UCSD-AML1 (cell line): Measurements from ENCODE around the gene ZKSCAN3.
"Not testable (repeated sequence)": the region's sequence is repeated elsewhere in the genome, so short reads cannot be mapped to it uniquely, and the experiment has no call there.

Experiments used
- DNase-seq: peaks from one replicate; lab custom pipeline; 2025; ENCODE audit not compliant: unreplicated experiment; lab: John Stamatoyannopoulos, UW

ZKSCAN3 gene

DNA sequence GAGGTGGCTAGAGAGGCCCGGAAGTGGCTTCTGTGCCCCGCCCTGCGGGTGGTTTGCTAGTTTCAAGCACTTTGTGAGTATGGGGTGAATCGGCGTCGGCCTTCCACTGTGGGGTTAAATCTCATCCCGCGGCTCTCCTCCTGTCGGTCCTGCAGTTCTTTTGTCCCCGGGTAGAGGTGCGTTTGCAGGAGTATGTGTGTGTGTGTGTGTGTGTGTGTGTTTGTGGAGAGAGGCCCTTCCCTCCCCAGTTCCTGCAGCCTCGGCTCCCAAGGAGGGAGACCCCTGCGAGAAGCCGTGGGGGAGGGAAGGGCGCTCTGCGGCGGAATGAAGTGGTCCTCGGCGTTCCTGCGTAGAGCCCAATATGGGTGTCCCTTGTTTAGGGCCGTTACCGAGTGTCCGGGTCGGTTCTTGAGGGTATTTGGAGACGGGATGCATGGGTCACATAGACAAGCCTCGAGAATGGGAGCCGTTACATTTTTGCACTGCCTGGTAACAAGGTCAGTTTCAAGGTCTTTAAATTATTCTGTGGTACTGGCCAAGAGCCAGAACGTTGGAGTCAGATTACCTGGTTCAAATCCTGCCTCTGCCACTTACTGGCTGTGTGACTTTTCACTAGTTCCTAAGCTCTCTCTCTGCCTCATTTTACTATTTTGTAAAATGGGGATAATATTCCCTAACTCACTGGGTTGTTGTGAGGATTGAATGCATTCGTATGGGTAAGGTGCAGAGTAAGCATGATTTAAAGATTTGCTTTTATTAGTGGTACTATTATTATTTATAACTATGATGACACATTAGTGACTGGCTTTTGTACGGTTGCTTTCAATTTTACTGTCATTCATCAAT lies at the start of gene ZKSCAN3:
TSS of gene ZKSCAN3 (plus strand) at position 56 of the 846 bp plus-strand sequence. CDS start 9,640 bp downstream, outside the sequence.
- peak; percentile 84 for DNase-seq

DNA sequence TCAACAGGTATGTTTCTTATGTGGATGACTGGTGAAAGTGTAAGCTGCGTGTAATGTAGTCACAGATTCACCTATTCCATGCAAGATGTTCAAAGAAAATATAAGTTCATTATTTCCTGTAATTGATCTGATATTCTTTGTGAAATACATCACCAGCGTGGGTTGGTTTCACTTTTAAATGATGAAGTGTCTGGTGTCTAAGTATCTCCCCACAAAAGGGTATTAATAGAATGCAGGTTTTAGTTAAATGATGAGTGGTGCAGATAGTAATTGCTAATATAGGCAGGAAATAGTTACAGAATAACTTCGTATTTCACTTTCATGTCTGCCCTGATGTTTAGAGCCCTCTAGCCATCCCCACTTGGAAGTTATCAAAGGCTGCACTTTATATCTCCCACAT lies 46.2 kb upstream of the ZKSCAN3 start:
- no peak for DNase-seq

DNA sequence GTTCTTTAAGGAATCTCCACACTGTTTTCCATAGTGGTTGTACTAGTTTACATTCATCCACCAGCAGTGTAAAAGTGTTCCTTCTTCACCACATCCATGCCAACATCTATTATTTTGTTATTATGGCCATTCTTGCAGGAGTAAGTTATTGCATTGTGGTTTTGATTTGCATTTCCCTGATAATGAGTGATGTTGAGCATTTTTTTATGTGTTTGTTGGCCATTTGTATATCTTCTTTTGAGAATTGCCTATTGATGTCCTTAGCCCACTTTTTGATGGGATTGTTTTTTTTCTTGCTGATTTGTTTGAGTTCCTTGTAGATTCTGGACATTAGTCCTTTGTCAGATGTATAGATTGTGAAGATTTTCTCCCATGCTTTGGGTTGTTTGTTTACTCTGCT lies 43.4 kb upstream of the ZKSCAN3 start:
- DNase-seq: not testable (repeated sequence)

DNA sequence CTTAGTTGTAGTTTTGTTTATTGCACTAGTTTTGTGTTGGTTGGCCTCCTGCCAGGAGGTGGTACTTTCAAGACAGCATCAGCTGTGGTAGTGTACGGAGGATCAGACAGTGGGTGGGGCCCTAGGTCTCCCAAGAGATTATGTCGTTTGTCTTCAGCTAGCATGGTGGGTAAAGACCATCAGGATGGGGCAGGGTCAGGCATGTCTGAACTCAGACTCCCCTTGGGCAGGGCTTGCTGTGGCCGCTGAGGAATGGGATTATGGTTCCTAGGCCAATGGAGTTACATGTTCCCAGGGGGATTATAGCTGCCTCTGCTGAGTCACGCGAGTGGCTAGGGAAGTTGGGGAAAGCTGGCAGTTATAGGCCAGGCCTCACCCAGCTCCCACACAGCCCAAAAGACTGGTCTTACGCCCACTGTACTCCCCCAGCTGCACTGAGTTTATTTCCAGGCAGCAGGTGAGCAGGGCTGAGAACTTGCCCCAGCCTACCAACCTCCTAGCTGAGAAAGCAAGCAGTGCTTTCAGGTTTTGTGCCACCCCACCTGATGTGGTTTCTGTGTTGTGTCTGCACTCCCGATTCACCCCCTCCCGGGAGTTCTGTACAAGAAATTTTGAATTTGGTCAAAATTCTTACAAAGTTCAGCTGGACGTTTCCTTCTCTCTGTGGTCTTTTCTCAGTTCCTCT lies 38.5 kb upstream of the ZKSCAN3 start:
- no peak for DNase-seq

DNA sequence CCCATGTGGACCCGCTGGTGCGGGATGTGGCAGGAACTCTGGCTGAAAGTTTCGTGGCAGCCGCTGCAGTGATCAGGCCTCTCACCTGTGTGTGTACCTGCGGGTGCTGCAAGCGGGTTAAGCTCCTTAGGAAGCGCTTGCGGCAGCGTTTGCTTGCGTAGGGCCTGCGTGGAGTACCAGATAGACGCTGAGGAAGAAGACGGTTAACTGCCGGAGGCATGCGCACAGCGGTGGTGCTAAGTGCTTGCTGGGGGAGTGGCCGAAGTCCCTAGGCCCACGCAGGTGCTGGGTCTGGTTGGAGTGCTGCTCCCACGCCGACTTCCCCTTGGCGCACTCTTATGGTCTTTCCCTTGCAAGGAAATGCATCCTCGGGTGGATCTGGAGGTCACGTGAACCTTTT lies 36.8 kb upstream of the ZKSCAN3 start:
- DNase-seq: no peak

DNA sequence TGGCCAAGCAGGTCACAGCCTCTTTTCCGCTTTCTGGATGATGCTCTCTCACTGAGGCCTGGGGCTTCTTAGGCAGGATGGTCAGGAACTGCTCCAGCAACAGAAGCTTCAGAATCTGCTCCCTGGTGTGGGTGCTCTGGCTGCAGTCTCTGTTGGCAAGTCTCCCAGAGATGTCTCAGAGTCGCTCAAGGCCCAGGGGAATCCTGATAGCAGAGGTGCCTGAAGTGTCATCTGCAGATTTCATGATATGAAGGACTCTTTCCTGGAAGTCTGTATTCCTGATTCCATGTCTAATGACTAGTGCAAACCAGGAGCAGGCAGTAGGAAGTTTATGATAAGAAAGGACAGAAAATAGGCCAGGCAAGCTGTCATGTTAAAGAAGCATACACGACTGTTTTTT lies 34.1 kb upstream of the ZKSCAN3 start:
- no peak for DNase-seq

DNA sequence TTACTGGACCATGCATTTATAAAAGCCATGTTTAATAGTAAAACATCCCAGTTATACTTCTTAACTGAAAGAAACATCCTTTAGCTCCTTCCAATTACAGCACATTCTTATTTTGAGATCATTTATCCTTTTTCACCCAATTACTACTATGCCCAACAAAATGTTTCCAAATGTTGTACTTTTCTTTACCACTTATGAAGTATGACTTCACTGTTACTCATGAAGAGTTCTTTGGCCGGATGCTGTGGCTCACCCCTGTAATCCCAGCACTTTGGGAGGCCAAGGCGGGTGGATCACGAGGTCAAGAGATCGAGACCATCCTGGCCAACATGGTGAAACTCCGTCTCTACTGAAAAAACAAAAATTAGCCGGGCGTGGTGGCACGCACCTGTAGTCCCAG lies 31.9 kb upstream of the ZKSCAN3 start:
- DNase-seq: not testable (repeated sequence)

DNA sequence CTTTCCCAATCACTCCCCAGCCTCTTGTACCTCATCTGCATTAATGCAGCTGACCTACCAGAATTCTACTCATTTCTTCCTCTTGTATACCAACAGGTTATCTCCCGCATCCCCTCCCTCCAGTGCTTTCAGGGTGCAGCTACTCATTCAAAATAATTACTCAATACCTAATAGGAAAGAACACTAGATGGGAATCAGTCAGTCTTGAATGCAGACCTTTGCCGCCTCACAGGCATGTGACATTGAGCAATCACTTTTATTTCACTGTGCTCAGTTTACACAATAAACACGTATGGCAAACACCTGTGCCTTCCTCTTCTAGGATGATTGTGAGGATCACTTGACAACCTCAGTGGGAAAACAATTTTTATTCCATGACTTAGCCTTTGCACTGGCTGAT lies 27.1 kb upstream of the ZKSCAN3 start:
- no peak for DNase-seq

DNA sequence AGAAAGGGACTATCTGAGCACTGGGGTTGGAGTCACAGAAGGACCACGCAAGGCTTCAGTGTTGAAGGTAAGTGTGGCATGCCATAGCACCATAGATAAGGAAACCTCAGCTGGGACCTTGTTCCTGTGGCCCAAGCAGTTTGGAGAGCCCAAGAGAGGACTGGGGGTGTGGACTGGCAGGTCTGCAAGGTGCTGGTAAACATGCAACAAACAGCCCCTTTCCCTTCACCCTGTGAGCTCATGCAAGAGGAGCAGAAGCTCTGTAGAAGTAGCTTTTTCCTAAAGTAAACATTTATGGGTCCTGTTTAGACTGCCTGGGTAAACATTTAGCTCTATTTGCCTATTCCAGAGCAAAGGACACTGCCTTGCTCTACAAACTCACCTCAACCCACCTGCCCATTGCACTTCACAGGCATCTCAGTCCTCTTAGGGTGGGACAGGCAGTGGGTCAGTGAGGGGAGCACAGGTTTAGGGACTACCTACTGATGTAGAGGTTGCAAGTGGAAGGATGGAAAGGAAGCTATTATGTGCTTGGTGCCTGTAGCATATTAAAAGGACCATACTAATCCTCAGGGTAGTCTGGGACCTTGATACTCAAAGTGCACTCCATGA lies 25.8 kb upstream of the ZKSCAN3 start:
- no peak for DNase-seq

DNA sequence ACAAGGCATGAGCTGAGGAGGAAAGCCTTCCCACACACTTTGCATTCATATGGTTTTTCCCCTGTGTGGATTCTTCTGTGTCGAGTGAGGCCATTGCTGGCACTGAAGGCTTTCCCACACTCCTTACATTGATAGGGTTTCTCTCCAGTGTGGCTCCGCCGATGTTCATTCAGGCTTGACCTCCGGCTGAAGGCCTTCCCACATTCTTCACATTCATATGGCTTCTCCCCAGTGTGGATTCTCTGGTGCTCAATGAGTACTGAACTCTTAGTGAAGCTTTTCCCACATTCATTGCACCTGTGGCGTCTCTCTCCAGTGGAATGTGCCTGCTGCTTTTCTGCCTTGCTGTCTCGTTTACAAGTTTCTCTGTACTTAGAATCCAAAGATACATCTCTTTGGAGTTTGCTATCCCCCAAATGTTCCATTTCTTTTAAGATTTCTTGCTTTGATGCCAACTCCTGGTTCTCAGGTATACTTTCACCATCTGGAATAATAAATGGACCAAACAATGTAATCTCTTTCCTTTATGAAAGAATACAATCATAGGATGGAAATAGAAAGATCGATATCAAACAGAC lies 23.3 kb upstream of the ZKSCAN3 start:
- no peak for DNase-seq

DNA sequence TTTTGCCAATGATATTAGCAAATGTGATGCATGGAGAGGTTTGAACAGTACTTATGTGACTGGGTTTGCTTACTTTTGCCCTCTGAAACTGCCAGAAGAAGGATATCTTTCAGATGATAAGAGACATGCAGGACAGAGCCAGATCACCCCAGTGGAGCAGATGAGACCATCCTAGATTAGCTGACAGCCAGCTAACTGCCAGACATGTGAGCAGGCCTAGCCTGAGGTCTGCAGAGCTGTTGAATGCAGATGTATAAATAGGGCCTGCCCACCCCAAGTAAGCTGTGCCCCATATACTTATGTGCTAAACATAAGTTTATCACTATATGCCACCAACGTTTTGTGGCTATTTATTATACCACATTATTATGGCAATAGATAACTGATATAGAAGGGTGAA lies 19.7 kb upstream of the ZKSCAN3 start:
- DNase-seq: no peak

DNA sequence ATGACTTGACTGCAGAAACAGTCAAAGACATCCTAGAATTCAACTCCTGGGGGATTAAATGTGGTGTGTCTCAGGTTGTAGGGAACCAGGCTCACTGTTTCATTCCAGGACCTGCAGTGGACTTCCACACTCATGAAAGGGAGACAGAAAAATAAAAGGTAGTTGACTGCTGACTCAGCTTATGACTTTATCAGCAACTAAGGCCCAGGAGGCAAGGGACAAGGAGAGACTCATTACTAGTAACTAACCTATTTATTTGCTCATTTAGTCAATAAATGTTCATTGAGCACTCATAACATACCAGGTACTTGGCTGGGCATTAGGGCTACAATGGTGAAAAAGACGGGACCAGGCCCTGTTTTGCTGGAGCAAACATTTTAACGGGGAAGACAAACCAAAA lies 16.7 kb upstream of the ZKSCAN3 start:
- no peak for DNase-seq

DNA sequence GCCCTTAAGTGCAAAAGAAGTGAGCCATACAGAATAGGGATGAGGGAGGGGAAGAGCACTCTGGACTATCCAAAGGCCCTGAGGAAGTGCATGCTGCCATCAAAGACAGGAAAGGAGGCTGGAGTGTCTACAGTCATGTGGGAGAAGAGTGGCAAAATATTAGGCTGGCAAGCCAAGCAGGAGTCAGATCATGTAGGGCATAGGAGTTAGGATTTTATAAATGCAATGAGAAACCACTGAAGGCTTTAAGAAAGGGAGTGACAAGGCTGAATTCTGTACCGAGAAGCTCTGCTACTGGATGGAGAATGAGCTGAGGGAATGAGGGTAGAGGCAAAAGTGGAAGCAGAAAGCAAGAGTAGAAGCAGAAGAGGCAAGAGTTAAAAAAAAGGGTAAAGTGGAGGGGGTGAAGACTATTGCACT lies 16.1 kb upstream of the ZKSCAN3 start:
- no peak for DNase-seq

DNA sequence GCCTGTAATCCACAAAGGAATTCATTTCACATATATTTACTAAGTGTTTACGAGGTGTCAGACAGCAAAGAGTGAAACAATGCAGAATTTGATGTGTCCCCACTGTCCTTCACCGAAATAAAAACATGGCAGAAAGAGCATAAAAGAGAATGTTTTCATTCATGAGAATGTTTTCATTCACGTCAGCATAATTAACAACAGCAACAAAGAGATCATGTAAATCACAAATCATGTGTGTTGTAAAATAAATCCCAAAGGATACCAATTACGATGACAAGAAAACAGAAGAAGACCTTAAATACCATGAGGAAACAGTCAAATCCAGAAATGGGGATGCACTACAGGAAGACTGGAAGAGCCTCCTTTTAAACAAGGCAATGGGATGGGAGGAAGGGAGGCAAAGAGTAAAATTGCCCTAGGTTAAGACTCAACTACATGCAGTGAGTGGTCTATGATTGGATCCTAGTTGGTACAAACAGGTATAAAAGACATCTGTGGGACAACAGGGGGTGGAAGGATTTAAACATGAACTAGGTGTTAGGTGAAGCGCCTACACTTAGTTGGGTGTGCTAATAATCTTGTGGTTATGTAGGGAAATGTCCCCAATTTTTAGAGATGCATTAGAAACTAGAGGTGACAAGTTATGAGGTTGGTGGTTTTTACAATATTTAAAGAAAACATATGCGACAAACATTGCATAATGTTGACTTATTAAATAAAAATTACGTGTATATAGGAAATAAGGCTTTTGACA lies 15.3 kb upstream of the ZKSCAN3 start:
- DNase-seq: no peak

DNA sequence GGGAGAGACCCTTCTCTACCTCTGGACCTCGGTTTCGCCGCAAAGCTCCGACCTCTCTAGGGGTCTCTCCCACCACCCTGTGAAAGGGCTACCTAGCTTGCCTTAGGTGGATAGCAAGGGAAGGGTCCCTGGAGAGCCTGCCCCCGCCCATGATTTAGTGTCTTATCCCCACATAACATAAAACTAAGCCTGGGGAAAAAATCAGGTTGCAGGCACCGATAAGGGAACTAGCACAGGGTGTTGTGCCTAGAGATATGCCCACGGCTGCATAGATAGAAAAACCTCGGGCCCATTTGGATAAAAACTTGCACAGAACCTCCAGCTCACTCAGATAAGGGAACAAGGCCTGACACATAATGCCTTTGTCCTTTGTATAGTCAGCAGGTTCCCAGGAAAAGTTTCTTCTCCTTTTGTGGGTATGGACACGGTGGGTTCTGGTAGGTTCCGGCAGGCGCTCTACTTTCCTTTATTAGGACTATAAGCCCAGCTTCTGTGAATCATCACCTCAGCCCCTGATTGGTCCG lies 14.6 kb upstream of the ZKSCAN3 start:
- no peak for DNase-seq

DNA sequence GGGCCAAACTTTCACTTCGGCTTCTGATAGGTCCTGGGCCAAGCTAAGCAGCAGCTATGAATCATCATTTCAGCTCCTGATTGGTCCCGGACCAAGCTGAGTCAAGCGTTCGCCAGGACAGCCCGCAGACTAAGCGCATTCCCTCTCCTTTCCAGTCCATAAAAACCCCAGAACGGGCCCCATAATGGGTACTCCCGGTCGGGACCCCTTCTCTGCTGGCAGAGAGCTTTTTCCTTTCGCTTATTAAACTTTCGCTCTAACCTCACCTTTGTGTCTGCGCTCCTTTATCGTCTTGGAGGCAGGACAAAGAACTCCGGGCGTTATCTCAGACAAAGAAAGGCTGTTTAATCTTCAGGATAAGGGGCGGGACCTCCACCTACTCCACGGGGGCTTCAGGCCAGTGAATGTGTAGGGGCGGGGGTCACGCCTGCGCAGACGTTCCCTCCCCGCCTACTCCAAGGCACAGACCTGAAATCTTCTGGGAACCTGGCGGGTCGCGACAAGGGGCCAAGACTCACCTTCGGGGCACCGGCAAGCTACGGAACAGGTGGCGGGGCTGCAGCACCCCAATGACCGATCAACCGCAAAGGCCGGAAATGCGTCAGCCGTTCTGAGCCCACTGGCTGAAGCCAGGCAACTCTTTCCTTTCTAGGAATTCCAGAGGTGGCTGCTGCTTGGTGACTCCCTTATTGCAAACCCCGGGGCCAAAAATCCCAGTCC lies 14.0 kb upstream of the ZKSCAN3 start, which contains the start of gene ZSCAN31:
TSS of gene ZSCAN31 (minus strand) at position 585 of the 720 bp plus-strand sequence. CDS start 6,465 bp downstream, outside the sequence.
- peak; percentile 90 for DNase-seq

DNA sequence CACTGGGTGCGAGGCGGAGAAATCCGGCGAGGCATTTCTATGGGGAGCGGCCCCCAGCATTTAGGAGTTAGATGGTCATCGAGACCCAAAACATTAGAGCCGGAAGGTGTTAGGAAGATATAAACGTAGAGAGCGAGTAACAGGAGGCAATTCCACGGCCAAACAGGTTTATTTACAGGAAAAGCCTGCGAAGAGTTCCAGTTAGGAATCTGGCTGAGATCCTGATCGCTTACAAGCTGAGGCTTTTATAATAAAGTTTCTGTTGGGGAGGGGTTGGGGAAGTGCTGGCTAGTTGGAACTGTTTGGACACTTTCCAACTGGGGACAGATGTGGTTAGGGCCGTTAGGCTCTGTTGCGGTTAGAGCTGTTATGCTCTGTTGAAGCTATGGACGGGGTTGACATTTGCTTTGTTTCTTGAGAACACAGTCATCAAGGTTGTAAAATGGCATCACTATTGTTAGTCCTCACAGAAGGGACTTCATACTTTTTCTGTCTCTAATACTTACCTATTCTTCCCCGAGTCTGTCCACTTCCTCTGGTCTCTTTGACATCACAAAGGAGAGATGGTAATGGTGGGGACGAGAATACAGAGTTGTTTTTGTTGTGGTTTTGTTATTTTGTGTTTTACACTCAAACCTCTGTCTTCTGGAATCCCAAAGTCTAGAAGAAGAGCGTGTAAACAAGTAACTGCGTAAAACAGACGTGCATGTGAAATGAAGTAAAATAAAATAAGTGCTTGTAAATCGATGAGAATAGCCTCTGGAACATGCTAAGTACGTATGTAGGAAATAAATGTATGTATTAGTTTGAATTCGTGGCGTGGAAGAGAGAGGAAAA lies 13.2 kb upstream of the ZKSCAN3 start:
- DNase-seq: peak; percentile 60

DNA sequence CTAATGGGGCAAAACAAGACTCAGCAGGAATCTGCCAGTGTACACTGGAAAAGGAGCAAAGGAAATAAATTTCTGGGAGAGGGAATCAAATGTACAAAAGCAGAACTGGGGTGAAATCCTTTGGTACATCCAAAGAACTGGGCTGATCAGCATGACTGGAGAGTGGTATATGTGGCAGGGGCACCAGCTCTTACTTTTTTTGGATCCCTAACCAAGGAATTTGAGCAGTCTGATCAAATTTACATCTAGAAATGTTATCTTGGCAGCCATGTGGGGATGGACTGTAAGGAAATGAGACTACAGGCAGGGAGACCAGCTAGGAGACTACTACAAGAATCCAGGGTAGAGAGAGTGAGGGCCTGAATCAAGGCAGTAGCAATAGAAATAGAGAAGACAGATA lies 12.6 kb upstream of the ZKSCAN3 start:
- no peak for DNase-seq
